Measurements from ENCODE around the gene MRTFA.

MRTFA gene

DNA sequence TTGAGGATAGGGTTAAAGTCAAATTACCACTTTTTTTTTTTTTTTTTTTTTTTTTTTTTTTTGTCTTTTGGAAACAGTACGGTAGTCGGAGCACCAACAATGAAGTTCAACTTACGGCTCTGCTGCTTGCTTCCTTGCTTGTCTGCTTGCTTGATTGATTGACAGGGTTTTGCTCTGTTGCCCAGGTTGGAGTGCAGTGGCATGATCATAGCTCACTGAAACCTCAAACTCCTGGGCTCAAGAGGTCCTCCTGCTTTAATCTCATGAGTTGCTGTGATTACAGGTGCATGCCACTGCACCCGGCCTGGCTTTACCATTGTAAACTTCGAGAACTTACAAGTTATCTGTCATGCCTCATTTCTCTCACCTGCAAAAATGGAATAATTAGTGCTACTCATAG, 260.4 kb downstream of the MRTFA start:
- no peak for DNase-seq

DNA sequence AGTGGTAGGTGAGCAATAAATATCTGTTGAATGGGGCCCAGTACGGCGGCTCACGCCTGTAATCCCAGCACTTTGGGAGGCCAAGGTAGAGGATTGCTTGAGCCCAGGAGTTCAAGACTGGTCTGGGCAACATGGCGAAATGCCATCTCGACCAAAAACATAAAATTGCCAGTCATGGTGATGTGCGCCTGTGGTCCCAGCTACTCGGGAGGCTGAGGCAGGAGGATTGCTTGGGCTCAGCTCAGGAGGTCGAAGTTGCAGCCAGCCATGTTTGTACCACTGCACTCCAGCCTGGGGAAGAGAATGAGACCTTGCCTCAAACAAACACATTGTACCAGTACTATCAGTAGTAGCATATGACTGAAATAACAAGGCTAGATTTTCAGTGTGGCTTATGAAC, 262.0 kb downstream of the MRTFA start:
- no peak for DNase-seq

DNA sequence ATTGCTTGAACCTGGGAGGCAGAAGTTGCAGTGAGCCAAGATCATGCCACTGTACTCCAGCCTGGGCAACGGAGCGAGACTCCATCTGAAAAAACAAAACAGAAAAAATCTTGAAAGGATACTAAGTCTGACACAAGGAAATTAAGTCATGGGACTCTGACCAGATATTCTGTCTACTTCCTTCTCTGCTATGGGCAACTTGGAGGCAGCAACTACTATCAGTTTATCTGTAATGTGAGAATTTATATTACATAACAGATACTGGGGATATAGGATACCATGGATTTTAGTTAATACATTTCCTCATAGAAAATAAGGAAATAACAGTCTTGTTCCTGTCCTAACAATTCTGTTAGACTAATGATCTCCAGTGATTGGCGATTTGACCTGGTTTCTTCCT, 267.7 kb downstream of the MRTFA start:
- DNase-seq: no peak

DNA sequence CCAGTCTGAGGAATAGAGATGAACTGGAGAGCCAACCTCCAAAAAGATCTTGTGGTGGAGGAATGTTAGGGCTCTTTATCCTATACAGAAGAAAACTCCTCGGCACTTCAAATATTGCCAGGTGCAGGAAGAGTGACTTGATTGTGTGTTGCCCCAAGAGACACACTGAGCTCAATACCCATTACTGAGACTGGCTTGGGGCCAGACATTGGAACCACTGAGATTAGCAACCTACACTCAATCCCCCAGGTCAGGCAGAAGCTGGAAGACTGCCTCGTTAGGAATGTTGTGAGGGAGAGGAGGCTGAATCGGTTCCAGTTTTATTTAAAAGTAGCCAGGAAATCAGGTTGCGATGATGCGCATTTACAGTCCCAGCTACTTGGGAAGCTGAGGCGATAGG, 268.5 kb downstream of the MRTFA start:
- no peak for DNase-seq

DNA sequence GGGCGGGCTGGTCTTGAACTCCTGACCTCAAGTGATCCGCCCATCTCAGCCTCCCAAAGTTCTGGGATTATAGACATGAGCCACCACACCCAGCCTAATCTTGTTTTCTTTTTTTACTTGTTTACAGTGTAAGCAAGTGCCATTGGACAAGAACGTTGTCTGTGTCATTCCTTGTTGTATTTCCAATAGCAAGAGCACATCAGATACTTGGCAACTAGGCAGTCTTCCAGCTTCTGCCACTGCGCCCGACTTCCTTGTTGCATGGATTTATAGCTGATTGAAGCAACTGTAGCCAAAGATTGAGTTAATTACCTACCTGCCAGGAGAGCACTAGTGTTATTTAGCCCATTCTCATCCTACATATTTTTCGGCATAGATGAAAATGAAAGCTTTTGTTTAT, 269.2 kb downstream of the MRTFA start:
- no peak for DNase-seq

DNA sequence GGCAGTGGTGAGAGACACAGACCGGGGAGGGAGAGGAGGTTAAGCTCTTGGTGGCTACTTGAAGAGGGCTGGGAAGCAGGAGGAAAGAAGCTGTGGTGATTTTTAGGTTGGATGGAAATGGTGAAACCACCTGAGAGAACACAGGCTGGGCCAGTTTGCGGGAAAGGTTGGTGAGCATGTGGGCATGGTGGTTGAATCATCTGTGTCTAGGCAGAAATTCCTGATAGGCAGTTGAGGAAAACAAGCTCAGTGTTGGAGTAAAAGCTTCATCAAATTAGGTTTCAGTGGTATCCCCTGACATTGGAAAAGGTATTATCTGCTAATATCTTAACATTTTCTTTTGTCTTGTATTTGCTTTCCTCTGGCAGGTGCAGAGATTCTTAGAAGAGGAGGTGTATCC, 270.5 kb downstream of the MRTFA start:
- no peak for DNase-seq

DNA sequence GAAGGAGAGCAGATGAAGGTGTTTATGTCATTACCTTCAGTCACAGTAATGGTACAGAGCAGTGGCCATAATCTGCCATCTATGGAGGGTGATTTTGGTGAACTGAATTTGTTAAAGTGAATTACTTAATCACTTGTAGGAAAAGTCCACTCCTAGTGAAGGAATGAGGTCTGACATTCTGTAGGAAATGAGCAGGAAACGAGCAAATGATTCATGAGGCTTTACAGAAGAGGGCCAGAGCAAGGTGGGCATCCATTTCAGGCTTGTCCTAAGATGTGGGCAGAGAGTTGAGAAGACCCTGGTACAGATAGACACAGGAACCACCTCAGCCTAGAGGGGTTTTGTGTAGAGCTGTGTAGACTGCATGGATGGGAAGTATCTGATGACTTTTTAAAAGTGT, 272.1 kb downstream of the MRTFA start:
- no peak for DNase-seq

DNA sequence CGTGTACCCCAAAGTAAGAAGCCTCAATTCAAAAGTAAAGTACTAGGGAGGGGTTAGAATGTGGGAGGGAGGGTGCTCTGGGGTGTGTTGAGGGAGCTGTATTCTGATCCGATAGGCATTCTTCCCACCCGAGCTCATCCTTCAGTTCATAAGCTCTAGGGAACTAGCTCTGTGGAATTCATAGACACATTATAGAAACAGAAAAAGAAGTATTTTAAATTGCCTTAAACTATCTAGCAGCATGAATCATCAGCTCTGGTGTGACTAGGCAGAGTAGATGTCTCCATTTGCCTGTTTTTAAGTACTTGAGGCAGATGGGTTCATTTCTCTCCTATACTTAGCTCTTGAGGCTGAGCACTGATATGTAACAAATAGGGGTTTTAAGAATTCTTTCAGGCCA, 273.5 kb downstream of the MRTFA start:
- no peak for DNase-seq

DNA sequence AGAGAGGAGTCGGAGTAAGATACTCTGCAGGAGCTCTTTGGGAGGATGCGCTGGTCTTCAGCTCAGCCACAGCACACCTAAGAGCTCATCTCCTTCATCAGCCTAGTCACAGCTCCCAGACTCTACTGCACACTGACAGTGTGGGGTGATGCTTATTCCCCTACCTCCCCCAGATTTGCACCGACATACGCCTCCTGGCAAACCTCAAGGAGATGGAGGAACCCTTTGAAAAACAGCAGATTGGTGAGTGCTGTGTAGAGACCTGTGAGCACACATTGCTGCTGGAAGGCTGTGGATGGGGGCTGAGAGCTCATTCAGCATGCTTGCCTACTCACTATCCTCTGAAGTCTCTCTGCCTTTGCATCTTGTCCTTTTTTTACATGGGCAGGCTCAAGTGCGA, 275.4 kb downstream of the MRTFA start:
- no peak for DNase-seq

Measured in 8988T (cell line).